A673 (cell line): ENCODE data around the gene USP1.

Experiments
- CTCF ChIP-seq: fragments of 300-800, 200-600 bp; sonication (generic); conservative IDR thresholded peaks from 2 replicates; pipeline ENCODE4 v1.5.1; 2017; ENCODE audit warnings: low read depth, mild to moderate bottlenecking, antibody characterized with exemption, low read length, moderate library complexity, mixed read lengths
- EZH2 ChIP-seq: fragments of 200-600 bp; sonication (generic); IDR thresholded peaks from 2 replicates; pipeline ENCODE4 v1.6.1; 2017; ENCODE audit warnings: borderline replicate concordance, low read depth, mild to moderate bottlenecking, mixed read lengths, antibody characterized with exemption, low read length; ENCODE audit not compliant: poor library complexity, severe bottlenecking

- TF ChIP-seq CTCF (no peak), EZH2 (no peak)
Measured at GRCh38 chr1:62476525-62477219, 39.8 kb downstream of the USP1 start.
